GM18907 (cell line): ENCODE measurements around the gene NLRC5.

Experiments
- ATAC-seq: cut with Tn5 transposase; IDR thresholded peaks from one replicate; pipeline ENCODE4 v1.9.1; 2021; ENCODE audit warnings: mild to moderate bottlenecking, moderate library complexity; ENCODE audit not compliant: unreplicated experiment

The NLRC5 gene

GRCh38 chr16:56988948-56989945, at the start of gene NLRC5:
Gene NLRC5 (plus strand): TSS chr16:56989557. CDS start chr16:57020713, 31,156 bp downstream.
- peak; percentile 81 for ATAC-seq

GRCh38 chr16:56939801-56940200, 49.6 kb upstream of the NLRC5 start:
- no peak for ATAC-seq

GRCh38 chr16:56941092-56941491, 48.3 kb upstream of the NLRC5 start:
- no peak for ATAC-seq

GRCh38 chr16:56941856-56942331, 47.5 kb upstream of the NLRC5 start:
- ATAC-seq = no peak

- no peak for ATAC-seq
Measured at GRCh38 chr16:56943761-56944375, 45.5 kb upstream of the NLRC5 start.

GRCh38 chr16:56944954-56945839, 44.2 kb upstream of the NLRC5 start:
- ATAC-seq = peak; percentile 54

GRCh38 chr16:56945847-56946527, 43.4 kb upstream of the NLRC5 start:
- ATAC-seq = no peak

- ATAC-seq = no peak
Measured at GRCh38 chr16:56946767-56947603, 42.4 kb upstream of the NLRC5 start.

- ATAC-seq = no peak
Measured at GRCh38 chr16:56947604-56947995, 41.8 kb upstream of the NLRC5 start.

GRCh38 chr16:56948234-56948633, 41.1 kb upstream of the NLRC5 start:
- ATAC-seq = no peak

GRCh38 chr16:56950051-56950450, 39.3 kb upstream of the NLRC5 start:
- no peak for ATAC-seq

- no peak for ATAC-seq
Measured at GRCh38 chr16:56950455-56950854, 38.9 kb upstream of the NLRC5 start.

- peak; percentile 55 for ATAC-seq
Measured at GRCh38 chr16:56950881-56951771, 38.2 kb upstream of the NLRC5 start.

GRCh38 chr16:56953006-56953405, 36.4 kb upstream of the NLRC5 start:
- ATAC-seq = no peak

GRCh38 chr16:56956076-56956475, 33.3 kb upstream of the NLRC5 start:
- ATAC-seq = no peak

GRCh38 chr16:56956756-56957155, 32.6 kb upstream of the NLRC5 start:
- no peak for ATAC-seq

GRCh38 chr16:56960681-56961281, 28.6 kb upstream of the NLRC5 start:
- ATAC-seq = no peak

- ATAC-seq = no peak
Measured at GRCh38 chr16:56961386-56961785, 28.0 kb upstream of the NLRC5 start.
